GM18861 (cell line): ENCODE results near the gene RASL10B.
"Not testable (repeated sequence)": the region's sequence is repeated elsewhere in the genome, so short reads cannot be mapped to it uniquely, and the experiment has no call there.

Experiments
- ATAC-seq: cut with Tn5 transposase; IDR thresholded peaks from one replicate; pipeline ENCODE4 v1.9.1; 2021; ENCODE audit not compliant: unreplicated experiment

RASL10B gene, protein sequence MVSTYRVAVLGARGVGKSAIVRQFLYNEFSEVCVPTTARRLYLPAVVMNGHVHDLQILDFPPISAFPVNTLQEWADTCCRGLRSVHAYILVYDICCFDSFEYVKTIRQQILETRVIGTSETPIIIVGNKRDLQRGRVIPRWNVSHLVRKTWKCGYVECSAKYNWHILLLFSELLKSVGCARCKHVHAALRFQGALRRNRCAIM

GRCh38 chr17:35731239-35731916 lies at the start of gene RASL10B:
Gene RASL10B (plus strand): TSS chr17:35731639. CDS start chr17:35735185, 3,546 bp downstream.
- ATAC-seq = no peak

DNA sequence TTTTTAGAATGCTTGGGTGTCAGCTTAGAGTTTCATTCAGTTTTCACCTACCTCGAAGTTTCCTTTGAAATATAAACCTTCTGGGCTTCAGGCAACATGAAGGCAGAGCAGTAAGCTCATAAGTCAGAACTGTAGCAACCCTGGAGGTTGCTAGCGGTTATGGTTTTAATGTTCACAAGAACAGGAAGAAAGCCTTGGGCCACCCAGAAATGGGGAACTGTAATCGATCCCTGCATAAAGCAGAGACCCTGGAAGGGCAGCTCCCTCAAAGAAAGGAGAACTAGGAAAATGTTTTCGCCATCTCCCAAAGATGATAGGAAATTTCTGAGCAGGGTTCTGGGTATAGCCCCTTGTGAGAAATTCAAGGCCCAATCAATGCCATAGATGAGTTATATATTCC lies 47.8 kb upstream of the RASL10B start:
- ATAC-seq = no peak

DNA sequence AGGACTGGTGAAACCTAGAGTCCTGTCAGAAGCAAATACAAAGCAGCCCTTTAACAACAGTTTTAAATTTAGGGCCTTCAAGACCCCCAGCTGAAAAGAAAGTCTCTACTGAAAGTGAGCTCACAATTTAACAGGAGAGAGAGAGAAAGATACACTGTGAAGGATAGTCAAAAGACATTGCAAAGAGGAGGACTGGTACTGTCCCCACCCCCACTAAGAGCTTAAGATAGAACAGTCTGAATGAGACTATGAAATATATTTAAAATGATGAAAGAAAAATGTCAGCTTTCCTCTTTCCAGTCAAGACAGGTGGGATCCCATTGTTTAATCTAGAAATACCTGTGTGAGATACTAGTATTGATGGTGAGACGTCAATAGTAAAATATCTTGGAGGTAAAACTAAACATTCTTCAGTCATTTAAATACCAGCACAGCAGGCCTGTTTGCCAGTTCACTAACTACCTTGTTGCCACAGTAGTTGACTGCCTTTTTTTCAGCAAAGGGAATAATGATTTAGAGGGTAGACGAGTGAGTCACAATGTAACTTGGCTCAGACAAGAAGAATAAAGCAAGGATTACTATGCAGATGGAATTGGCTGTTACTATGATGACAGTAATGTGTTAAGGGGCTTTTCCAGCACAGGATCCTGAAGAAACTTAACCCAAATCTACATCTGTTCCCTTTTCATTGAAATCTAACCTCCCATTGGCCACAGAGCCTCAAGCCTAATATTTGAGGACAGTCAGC lies 47.2 kb upstream of the RASL10B start:
- no peak for ATAC-seq

DNA sequence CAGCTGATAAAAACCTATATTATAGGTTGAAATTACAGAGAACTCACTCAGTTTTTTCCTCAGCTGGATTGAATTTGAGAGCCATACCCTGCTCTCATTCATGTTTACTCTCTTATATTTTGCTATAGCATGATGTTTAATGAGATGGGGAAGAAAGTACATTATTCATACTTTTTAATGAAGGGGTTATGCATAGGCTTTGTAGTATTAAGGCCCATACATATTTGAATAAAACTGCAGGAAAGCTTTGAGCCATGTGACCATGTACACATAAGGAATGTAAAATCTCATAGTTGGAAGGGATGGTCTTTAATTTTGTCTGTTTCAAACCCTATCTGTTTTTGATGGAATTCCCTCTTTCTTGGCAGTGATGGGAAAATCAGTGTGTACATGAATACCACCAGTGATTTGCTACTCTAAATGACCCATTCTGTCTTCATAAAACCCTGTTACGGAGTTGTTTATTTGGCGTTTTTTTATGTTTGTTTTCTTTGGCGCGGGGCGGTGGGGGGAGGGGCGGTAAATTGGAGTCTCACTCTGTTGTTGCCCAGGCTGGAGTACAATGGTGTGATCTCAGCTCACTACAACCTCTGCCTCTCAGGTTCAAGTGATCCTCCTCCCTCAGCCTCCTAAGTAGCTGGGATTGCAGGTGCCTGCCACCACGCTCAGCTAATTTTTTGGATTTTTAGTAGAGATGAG lies 38.8 kb upstream of the RASL10B start:
- ATAC-seq = no peak

GRCh38 chr17:35693662-35694061 lies 37.8 kb upstream of the RASL10B start:
- no peak for ATAC-seq

DNA sequence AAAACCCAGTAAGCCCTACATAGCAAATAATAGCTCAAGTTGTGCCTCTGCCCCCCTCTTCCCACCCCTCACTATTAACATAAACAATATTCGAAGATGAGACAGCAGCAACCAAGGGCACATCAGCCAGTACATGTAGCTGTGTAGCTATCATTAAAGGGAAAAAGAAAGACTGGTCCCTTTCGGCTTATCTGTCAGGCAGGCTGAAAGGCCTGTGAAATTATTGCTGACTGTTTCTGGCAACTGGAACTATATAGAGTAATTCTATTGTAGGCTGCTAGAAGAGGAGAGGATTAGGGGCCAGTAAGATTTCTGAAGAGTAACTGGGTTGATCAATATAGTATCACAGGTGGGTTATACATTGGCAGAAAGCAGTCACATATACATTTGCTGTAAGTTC lies 36.5 kb upstream of the RASL10B start:
- ATAC-seq = no peak

DNA sequence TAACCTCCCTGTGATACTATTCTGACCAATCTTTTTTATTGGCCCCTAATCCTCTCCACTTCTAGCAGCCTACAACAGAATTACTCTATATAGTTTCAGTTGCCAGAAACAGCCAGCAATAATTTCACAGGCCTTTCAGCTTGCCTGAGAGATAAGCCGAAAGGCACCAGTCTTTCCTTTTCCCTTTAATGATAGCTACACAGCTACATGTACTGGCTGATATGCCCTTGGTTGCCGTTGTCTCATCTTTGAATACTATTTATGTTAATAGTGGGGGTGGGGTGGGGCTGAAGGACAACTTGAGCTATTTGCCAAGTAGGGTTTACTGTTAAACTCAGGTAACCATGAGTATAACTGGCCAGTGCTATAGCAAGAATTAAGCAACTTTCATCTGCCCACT lies 35.8 kb upstream of the RASL10B start:
- no peak for ATAC-seq

GRCh38 chr17:35698800-35699199 lies 32.6 kb upstream of the RASL10B start:
- ATAC-seq = no peak

- ATAC-seq = no peak
Observed at GRCh38 chr17:35700150-35700549, 31.3 kb upstream of the RASL10B start.

DNA sequence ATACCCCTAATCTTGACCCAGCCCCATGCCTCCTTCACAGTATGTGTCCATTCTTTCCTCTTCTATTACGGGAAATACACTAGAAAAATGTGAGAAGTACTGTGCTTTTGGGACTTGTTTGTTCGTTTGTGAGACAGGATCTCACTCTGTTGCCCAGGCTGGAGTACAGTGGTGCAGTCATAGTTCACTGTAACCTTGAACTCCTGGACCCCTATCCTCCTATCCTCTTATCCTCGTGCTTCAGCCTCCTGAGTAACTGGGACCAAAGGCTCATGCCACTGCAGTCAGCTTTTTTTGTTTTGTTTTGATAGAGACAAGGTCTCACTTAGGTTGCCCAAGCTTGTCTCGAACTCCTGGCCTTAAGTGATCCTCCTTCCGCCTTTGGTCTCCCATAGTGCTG lies 29.9 kb upstream of the RASL10B start:
- no peak for ATAC-seq

DNA sequence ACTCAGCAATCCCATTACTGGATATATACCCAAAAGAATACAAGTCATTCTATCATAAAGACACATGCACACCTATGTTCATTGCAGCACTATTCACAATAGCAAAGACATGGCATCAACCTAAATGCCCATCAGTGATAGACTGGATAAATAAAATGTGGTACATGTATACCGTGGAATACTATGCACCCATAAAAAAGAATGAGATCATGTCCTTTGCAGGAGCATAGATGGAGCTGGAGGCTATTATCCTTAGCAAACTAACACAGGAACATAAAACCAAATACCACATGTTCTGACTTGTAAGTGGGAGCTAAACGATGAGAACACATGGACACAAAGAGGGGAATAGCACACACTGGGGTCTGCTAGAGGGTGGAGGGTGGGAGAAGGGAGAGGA lies 28.1 kb upstream of the RASL10B start:
- not testable (repeated sequence) for ATAC-seq

DNA sequence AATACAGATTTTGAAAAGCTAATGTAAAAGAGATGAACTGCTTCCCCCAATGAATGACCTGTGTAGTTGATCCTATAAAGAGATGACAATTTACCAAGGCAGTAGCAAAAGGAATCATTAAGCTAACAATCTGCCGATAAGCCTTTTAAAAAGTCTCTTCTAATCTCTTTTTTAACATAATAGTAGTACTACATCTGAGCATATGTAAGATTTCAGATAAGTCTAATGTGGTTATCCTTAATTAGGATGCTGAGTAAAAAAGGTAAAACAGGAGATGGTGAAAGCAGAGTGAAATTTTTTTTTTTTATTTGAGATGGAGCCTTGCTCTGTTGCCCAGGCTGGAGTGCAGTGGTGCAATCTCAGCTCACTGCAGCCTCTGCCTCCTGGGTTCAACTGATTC lies 26.2 kb upstream of the RASL10B start:
- ATAC-seq = no peak

GRCh38 chr17:35705705-35706104 lies 25.7 kb upstream of the RASL10B start:
- ATAC-seq = no peak

DNA sequence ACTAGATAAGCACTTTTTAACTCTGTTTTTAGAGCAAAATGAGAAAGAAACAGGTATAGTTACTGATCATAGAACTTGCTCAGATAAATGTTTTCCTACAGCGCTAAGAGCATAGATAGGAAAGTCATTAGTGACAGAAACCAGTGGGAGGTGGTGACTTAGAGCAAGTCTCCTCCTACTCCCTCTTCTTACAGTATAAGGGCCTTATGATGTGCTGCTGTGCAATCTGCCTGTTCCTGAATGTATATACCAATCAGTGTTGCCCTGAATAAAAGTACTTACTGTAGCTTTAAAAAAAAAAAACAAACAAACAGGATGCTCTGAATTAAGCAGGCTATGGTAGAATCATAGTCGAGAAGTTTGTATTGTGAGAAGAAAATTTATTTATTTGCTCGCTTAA lies 23.3 kb upstream of the RASL10B start:
- no peak for ATAC-seq

- no peak for ATAC-seq
Observed at GRCh38 chr17:35708951-35709350, 22.5 kb upstream of the RASL10B start.

- no peak for ATAC-seq
Observed at GRCh38 chr17:35709874-35710273, 21.6 kb upstream of the RASL10B start.

GRCh38 chr17:35710950-35711349 lies 20.5 kb upstream of the RASL10B start:
- ATAC-seq = no peak

- no peak for ATAC-seq
Observed at GRCh38 chr17:35713069-35713728, 18.2 kb upstream of the RASL10B start.

- no peak for ATAC-seq
Observed at GRCh38 chr17:35714988-35715387, 16.5 kb upstream of the RASL10B start.

- no peak for ATAC-seq
Observed at GRCh38 chr17:35715416-35715815, 16.0 kb upstream of the RASL10B start.

DNA sequence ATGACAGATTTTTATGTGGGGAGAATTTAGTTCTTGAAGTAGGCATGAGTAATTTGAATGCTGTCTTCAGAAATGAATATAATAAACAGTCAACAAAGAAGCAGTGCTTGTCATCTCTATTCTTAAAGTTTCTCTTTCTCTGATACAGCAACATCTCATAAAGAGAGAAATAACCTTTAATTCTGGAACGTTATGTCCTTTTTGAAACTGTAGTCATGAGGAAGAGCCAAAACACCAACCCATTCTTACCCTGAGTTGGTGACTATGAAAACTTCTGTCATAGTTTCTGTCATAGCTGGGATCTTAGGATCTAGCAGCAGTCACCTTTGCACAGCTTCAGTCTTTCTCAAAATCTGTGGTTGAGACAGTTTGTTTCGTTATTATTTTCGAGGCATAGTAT lies 15.3 kb upstream of the RASL10B start:
- no peak for ATAC-seq
